Loucy (cell line): Measurements from ENCODE around the gene CPT1C.

Experiments used
- H2AFZ ChIP-seq: fragments of 200-600 bp; sonication (generic); 2 replicates; pipeline ENCODE4 v1.6.0; 2016; ENCODE audit warnings: antibody characterized with exemption, mild to moderate bottlenecking, low read length, moderate library complexity
- H3F3A ChIP-seq: fragments of 200-600 bp; 2 replicates; pipeline ENCODE4 v1.6.0; 2016; ENCODE audit warnings: antibody characterized with exemption, low read depth, mild to moderate bottlenecking
- H3K27me3 ChIP-seq: fragments of 200-600 bp; sonication (generic); 2 replicates; pipeline ENCODE4 v1.6.1; 2014; ENCODE audit warnings: low read length, mild to moderate bottlenecking; ENCODE audit not compliant: insufficient read depth, poor library complexity, severe bottlenecking
- H3K36me3 ChIP-seq: fragments of 200-600 bp; sonication (generic); 2 replicates; pipeline ENCODE4 v1.6.1; 2016; ENCODE audit warnings: low read length; ENCODE audit not compliant: insufficient read depth
- H3K4me1 ChIP-seq: fragments of 200-600 bp; sonication (generic); 2 replicates; pipeline ENCODE4 v1.5.1; 2014; ENCODE audit warnings: low read length, mild to moderate bottlenecking; ENCODE audit not compliant: insufficient read depth, poor library complexity, severe bottlenecking
- H3K4me2 ChIP-seq: fragments of 200-600 bp; sonication (generic); 2 replicates; pipeline ENCODE4 v1.6.0; 2014; ENCODE audit warnings: antibody characterized with exemption, low read length, low read depth, mild to moderate bottlenecking; ENCODE audit not compliant: poor library complexity, severe bottlenecking
- H3K4me3 ChIP-seq: fragments of 200-600 bp; sonication (generic); 2 replicates; pipeline ENCODE4 v1.5.1; 2014; ENCODE audit warnings: low read length, mild to moderate bottlenecking, mixed read lengths; ENCODE audit not compliant: poor library complexity, severe bottlenecking
- H3K79me2 ChIP-seq: fragments of 200-600 bp; sonication (generic); 2 replicates; pipeline ENCODE4 v1.6.1; 2014; ENCODE audit warnings: low read length; ENCODE audit not compliant: insufficient read depth
- H3K9ac ChIP-seq: fragments of 200-600 bp; sonication (generic); 2 replicates; pipeline ENCODE4 v1.6.0; 2014; ENCODE audit warnings: mild to moderate bottlenecking, low read depth, low read length, moderate library complexity; ENCODE audit not compliant: poor library complexity, severe bottlenecking
- H3K9me2 ChIP-seq: fragments of 200-600 bp; sonication (generic); replicated peaks from 2 replicates; pipeline ENCODE4 v1.6.1; 2016; ENCODE audit warnings: low read depth, low read length, mixed read lengths
- H3K9me3 ChIP-seq: fragments of 200-600 bp; sonication (generic); 2 replicates; pipeline ENCODE4 v1.6.1; 2014; ENCODE audit warnings: mild to moderate bottlenecking, antibody characterized with exemption, low read length, low read depth; ENCODE audit not compliant: insufficient read depth
- H4K20me1 ChIP-seq: fragments of 200-600 bp; sonication (generic); 2 replicates; pipeline ENCODE4 v1.6.0; 2014; ENCODE audit warnings: antibody characterized with exemption, low read length, mild to moderate bottlenecking; ENCODE audit not compliant: insufficient read depth, poor library complexity, severe bottlenecking
- CTCF ChIP-seq: fragments of 200-600 bp; sonication (generic); conservative IDR thresholded peaks from 2 replicates; pipeline ENCODE4 v1.5.1; 2014; ENCODE audit warnings: mild to moderate bottlenecking, antibody characterized with exemption, low read length
- EZH2phosphoT487 ChIP-seq: fragments of 200-600 bp; IDR thresholded peaks from 2 replicates; pipeline ENCODE4 v1.6.1; 2018; ENCODE audit warnings: antibody characterized with exemption, mild to moderate bottlenecking, moderate library complexity, borderline replicate concordance

Gene CPT1C

GRCh38 chr19:49680421-49681351, 10.2 kb upstream of the CPT1C start:
- peak overlapping the region; percentile 54 for H3K4me3 ChIP-seq
- peaks cover 50% of the 10 kb centered on the region for H3K79me2 ChIP-seq
- peaks cover 4% of the 10 kb centered on the region for H3K27me3 ChIP-seq
- peak overlapping the region; percentile 82 for H3K4me2 ChIP-seq
- peak overlapping the region; percentile 43 for H3K9ac ChIP-seq
- peaks cover 28% of the 10 kb centered on the region for H3K4me1 ChIP-seq
- TF ChIP-seq EZH2phosphoT487: no peak
- TF ChIP-seq CTCF: peak; percentile 95
- H3K9me3 ChIP-seq: no peaks in the 10 kb centered on the region
- no peaks in the 10 kb centered on the region for H3K9me2 ChIP-seq
- peaks cover 42% of the 10 kb centered on the region; the same call in 1 of the 2 replicates for H3K36me3 ChIP-seq
- peaks cover 55% of the 10 kb centered on the region for H4K20me1 ChIP-seq
- H3F3A ChIP-seq: no peaks in the 10 kb centered on the region
- H2AFZ ChIP-seq: no peak overlapping the region

GRCh38 chr19:49681830-49682229, 9.1 kb upstream of the CPT1C start:
- Histone ChIP-seq H3K4me3 (no peak overlapping the region), H3F3A (no peaks in the 10 kb centered on the region), H3K9me2 (no peaks in the 10 kb centered on the region), H3K79me2 (peaks cover 50% of the 10 kb centered on the region), H3K9me3 (no peaks in the 10 kb centered on the region), H3K36me3 (peaks cover 52% of the 10 kb centered on the region; the same call in 1 of the 2 replicates), H3K9ac (no peak overlapping the region), H3K27me3 (peaks cover 4% of the 10 kb centered on the region), H3K4me1 (peaks cover 24% of the 10 kb centered on the region), H4K20me1 (peaks cover 55% of the 10 kb centered on the region), H2AFZ (no peak overlapping the region), H3K4me2 (no peak overlapping the region)
- TF ChIP-seq EZH2phosphoT487: no peak
- no peak for TF ChIP-seq CTCF

- Histone ChIP-seq H3K4me3 (no peak overlapping the region), H3K4me2 (no peak overlapping the region), H3K36me3 (peaks cover 56% of the 10 kb centered on the region; the same call in 1 of the 2 replicates), H3F3A (no peaks in the 10 kb centered on the region), H3K79me2 (peaks cover 48% of the 10 kb centered on the region), H3K9ac (no peak overlapping the region), H2AFZ (no peak overlapping the region), H3K4me1 (peaks cover 24% of the 10 kb centered on the region), H3K9me3 (no peaks in the 10 kb centered on the region), H3K27me3 (peaks cover 3% of the 10 kb centered on the region), H3K9me2 (no peaks in the 10 kb centered on the region), H4K20me1 (peaks cover 54% of the 10 kb centered on the region)
- TF ChIP-seq EZH2phosphoT487 (no peak), CTCF (no peak)
Measured at GRCh38 chr19:49682274-49682673, 8.6 kb upstream of the CPT1C start.
